ENCODE measurements around the gene MPO. TPM values are rescaled to one million over a fixed set of nuclear protein-coding genes. Genes with fewer than 3 reads are reported as not detected.

MPO gene
- total RNA-seq, 1 experiment from 2014 or later = not detected

GRCh38 chr17:58310511-58311428 is 30.0 kb upstream of the MPO start:
- H3K27ac ChIP-seq (ENCODE audit: low read depth, low read length) = no peak overlapping the region
- no peak overlapping the region for H2AFZ ChIP-seq (ENCODE audit: low read depth, low read length, poor library complexity, severe bottlenecking)
- no peak overlapping the region for H3K4me2 ChIP-seq (ENCODE audit: low read length)
- no peaks in the 10 kb centered on the region for H3K9me3 ChIP-seq (ENCODE audit: control insufficient read depth in 1 of 2, insufficient read depth in 1 of 2, low read depth in 1 of 2, low read length in 2 of 2)
- H3K4me3 ChIP-seq (replicated peaks in 1 of 2; ENCODE audit: low read depth in 1 of 2, low read length in 2 of 2) = no peak overlapping the region
- no peaks in the 10 kb centered on the region for H4K20me1 ChIP-seq (ENCODE audit: insufficient read depth)
- intact Hi-C loops (cut with micrococcal nuclease) = loop anchor here (10.0 kb wide), 1 partner anchor 694 kb away; no protein-coding TSS in a partner anchor
- no peaks in the 10 kb centered on the region for H3K27me3 ChIP-seq (ENCODE audit: insufficient read depth, low read length)
- no peak for ATAC-seq
- no peak overlapping the region for H3K9ac ChIP-seq (ENCODE audit: low read length)
- ChIA-PET RAD21 (ENCODE audit: low non-redundant PET in 1 of 2, low total read pairs in 2 of 2, uncharacterized antibody in 2 of 2, unreplicated experiment in 2 of 2) (no interaction called here), CTCF (no interaction called here), POLR2A (no interaction called here)
- no peaks in the 10 kb centered on the region for H3K9me2 ChIP-seq (ENCODE audit: insufficient read depth)
- BruUV-seq (replicated peaks) = no TSS peak
- H3K79me2 ChIP-seq (ENCODE audit: insufficient read depth, low read length) = no peaks in the 10 kb centered on the region
- no peak for DNase-seq (ENCODE audit: low read depth, low spot score)
- no peak for TF ChIP-seq ELF1 (IDR thresholded peaks at IDR 0.05; ENCODE audit: borderline replicate concordance, low read depth)
- no peak for TF ChIP-seq POLR2AphosphoS5 (IDR thresholded peaks at IDR 0.05; ENCODE audit: low read depth, low read length)
- TF ChIP-seq CEBPB (IDR thresholded peaks at IDR 0.05; ENCODE audit: low read depth) = no peak
- no peak for TF ChIP-seq EGR1 (IDR thresholded peaks at IDR 0.05; ENCODE audit: low read depth)
- no peak for TF ChIP-seq SRF (IDR thresholded peaks at IDR 0.05; ENCODE audit: low read depth)
- no peak for TF ChIP-seq EZH2phosphoT487 (IDR thresholded peaks at IDR 0.05; ENCODE audit: borderline replicate concordance)
- no peak for TF ChIP-seq POLR2A (IDR thresholded peaks at IDR 0.05; ENCODE audit: borderline replicate concordance, extremely low read depth, insufficient read depth, insufficient read length)
- no peak for TF ChIP-seq ZNF274 (IDR thresholded peaks at IDR 0.05; ENCODE audit: low read depth, low read length)
- no peak for TF ChIP-seq ATF3 (IDR thresholded peaks at IDR 0.05)
- no peak for TF ChIP-seq EZH2 (IDR thresholded peaks at IDR 0.05)
- TF ChIP-seq TCF7L2 (IDR thresholded peaks at IDR 0.05; ENCODE audit: borderline replicate concordance, extremely low read depth, insufficient read depth, insufficient read length) = no peak
- TF ChIP-seq SIN3A (IDR thresholded peaks at IDR 0.05; ENCODE audit: low read depth) = no peak
- no peak for TF ChIP-seq MAX (IDR thresholded peaks at IDR 0.05)
- no peak for TF ChIP-seq CTCF (IDR thresholded peaks at IDR 0.05 in 2 of 3, conservative IDR thresholded peaks at IDR 0.05 in 1 of 3; ENCODE audit: borderline replicate concordance in 1 of 3, insufficient read depth in 1 of 3, low read depth in 2 of 3, low read length in 2 of 3)
- TF ChIP-seq ZBTB33 (IDR thresholded peaks at IDR 0.05; ENCODE audit: extremely low read depth, insufficient replicate concordance, low read length) = no peak
- no peak for TF ChIP-seq REST (IDR thresholded peaks at IDR 0.05; ENCODE audit: low read depth)
- TF ChIP-seq FOSL1 (IDR thresholded peaks at IDR 0.05; ENCODE audit: low read depth) = no peak
- no peaks in the 10 kb centered on the region for H3K36me3 ChIP-seq (ENCODE audit: control insufficient read depth in 1 of 2, insufficient read depth in 2 of 2, low read length in 2 of 2)
- H3K4me1 ChIP-seq (ENCODE audit: control insufficient read depth in 1 of 2, insufficient read depth in 2 of 2, low read length in 2 of 2) = peaks cover 2 to 6% of the 10 kb centered on the region in 2 experiments; a peak in 3 of 4 replicates
